Fibroblast of peridontal ligament (primary cell): ENCODE data around the gene LMF2.

ENCODE experiments used
- DNase-seq: peaks from one replicate; pipeline ENCODE4 v3.0.0-alpha.2; 2010; ENCODE audit errors: extremely low read depth

The LMF2 gene

DNA sequence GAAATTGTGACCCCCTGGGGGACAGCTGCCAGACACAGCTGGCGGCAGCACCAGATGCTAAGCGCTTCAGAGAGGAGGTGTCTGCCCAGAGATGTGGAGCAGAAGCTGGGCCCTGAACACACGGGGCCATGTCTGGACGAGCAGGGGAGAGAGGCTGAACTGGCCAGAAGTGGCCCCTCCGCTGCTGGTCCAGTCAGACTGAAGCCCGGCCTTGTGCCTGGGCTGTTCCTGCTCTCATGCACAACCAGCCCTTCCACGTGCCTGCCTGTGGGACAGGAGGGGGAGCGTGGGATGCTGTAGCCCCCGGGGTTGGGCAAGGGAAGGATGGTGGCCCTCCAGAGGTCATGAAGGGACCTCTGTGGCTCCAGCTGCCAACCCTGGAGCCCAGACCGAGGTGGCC is 24.4 kb downstream of the LMF2 start:
- DNase-seq, result no peak

DNA sequence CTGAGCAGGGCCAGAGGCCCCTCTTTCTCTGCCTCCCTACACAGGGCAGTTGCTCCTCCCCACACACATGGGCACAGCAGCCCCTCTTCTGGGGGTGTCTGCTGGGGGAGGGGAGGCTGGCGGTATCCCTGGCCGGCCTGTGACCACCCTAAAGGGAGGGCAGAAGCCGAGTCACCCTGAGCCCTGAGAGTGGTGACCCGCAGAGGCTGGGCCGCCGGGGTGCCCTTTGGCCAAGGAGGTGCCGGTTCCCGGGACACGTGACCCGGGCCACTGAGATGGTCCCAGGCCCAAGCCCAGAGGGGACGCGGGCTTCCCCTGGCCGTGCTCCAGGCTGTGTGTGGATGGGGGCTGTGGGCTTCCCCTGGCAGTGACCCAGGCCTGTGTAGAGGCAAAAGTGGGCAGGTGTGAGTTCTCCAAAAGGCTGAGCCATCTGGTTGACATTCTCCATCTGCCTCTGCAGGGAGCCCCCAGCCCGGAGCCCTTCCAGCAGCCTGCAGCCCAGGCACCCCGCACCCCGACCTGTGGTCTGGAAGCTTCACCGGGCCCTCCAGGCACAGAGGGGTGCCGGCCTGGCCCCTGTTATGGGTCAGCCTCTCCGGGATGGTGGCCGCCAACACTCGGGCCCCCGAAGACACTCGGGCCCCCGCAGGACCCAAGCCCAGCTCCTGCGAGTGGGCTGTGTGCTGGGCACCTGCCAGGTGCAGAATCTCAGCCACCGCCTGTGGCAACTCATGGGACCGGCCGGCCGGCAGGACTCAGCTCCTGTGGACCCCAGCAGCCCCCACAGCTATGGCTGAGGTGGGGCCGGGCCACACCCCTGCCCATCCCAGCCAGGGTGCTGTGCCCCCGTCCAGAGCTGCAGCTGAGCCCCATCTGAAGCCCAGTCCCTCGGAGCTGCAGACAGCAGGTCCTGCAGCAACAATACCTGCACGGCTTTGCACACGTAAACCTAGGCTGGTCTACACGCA is 25.1 kb downstream of the LMF2 start:
- DNase-seq, result no peak

DNA sequence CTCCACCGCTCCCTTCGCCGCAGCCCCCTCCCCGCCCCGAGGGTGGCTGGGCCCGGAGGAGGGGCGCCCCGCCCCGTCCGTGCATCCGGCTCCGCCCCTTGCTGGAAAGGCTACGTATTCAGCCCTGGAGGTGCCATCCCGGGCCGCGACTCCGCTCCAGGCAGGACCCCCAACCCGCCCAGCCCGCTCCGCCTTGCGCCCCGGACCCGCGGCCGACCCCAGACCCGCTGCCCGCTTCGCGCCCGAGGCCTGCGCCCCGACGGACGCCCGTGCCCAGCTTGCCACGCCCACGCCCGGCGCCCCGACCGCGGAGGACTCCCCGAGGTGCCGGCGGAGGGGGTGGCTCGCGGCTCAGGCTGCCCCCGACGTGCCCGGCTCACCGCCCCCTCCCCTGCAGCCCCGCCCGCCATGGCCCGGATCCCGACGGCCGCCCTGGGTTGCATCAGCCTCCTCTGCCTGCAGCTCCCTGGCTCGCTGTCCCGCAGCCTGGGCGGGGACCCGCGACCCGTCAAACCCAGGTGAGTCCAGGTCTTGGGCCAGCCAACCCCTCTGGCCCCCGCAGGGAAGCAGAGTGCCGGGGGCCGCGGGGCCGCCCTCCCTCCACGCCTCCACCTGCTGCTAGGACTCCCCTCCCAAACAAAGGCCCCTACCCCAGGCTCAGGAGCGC is 25.9 kb downstream of the LMF2 start, which contains the start of gene ADM2:
Gene ADM2 (plus strand): TSS at position 104 of the 667 bp plus-strand sequence. CDS start 305 bp downstream, at position 409.
- DNase-seq, result peak; percentile 11

DNA sequence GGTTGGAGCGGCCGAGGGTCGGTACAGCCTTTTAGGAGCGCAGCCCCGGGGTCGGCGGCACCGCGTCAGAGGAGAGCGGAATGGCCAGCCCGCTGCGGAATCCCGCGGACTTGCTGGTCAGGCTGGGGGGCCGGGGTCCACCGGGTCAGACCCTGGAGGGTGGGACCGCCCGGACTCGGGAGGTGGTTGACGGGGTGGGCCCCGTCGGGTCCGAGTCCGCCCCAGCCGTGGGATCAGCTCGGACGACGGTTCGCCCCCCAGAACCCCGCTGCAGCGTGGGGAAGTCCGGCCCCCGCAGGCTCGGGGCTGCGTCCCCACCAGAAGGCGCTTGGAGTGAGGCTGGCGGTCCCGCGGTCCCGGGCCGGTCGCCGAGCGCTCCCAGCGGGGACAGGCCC is 26.5 kb downstream of the LMF2 start:
- DNase-seq, result no peak

DNA sequence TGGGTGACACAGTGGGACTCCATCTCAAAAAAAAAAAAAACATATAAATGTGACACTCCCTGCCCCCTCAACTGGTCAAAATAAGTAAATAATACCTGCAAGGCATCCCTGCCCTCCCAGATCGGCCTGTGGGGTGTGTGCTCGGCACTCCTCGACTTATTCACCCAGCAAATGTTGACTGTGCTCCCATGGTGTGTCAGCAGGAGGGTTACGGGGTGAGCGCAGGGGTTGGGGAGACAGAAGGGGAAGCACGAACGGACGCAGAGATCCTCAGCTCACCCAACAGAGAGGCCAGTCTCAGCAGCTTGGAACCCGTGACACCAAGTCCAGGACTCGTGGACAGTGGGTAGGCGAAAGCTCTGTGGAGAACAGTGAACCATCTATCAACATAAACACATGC is 27.8 kb downstream of the LMF2 start:
- DNase-seq, result no peak

DNA sequence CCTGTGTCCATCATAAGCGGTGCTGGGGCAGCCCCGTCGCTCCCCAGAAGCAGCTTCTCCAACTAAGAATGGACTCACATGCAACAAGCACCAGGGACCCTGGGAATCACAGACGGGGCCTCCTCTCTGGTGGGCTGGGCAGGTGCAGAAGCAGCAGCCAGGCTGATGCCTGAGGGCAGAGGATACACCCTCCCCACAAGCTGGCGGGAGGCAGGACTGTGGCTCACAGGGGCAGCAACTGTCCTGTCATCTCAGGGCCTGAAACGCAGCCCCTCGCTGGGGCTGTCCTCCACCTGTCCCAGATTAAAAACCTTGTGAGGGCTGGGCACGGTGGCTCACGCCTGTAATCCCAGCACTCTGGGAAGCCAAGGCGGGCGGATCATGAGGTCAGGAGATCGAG is 29.6 kb downstream of the LMF2 start:
- no peak for DNase-seq

DNA sequence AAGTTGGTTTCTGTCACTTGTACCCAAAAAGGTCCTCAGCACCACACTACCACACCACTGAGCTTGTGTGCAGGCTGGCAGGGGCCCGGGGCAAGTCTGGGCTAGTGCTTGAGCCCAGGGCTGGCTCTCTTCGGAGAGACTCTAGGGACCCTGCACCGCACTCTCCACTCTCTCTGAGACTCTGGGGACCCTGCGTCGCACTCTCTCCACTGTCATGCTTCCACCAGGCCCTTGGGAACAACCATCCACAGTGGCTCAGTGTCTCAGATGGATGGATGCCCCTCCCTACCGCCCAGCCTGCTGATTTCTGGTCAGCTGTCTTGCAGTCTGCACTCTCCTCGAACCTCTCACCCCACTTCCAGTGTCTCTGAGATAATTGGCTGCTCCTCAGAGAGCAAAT is 30.6 kb downstream of the LMF2 start:
- DNase-seq, result no peak

DNA sequence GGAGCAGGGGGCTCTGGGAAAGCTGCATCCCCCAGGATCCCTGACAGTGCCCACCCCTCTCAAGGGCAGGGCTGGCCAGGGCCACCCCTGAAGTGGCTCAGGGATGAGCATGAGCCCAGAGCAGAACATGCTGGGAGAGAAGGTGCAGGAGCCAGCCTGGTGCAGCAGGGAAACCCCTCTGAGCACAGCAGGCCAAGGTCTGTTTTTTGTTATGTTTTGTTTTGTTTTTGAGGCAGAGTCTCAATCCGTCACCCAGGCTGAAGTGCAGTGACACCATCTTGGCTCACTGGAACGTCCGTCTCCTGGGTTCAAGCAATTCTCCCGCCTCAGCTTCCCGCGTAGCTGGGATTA is 31.9 kb downstream of the LMF2 start:
- DNase-seq, result no peak

DNA sequence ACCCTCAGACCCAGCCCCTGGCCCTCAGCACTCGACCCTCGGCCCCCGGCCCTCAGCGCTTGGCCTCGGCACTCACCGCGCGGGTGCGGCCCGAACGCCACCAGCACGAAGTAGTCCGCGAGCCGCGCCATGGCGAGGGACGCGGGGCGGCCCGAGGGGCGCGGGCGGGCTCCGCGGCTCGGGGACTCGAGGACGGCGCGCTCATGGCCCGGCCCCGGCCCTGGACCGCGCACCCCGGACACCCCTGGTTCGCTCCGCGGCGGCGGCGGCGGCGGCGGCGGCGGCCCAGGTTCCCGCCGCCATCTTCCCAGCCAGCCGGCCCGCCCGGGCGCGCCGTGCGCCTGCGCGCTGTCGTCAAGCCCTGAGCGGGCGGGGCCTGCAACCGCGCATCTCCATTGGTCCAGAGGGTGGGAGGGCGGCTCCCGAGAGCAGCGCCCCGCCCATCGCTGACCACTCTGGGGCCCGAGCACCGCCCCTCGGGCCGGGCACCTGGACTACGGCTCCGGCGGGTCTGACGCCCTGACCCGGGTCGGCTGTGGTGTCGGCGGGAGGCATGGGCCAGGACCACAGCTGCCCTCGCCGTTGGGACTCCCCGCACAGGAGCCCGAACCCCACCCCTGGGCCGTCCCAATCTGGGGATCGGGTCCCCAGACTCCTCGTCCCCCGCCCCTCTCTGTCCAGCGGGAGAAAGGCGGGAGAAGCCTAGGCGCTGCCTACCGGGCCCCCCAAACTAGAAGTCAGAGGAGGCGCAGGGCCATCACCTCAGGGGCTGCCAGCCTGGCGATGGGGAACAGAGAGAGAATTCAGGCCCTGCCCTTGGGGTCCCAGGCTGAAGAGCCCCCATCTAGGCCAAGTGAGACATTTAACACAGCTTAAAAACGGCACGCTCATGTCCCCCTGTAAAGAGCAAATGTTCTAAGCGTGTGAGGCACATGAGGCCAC is 32.5 kb downstream of the LMF2 start, which contains the start of gene SBF1:
Gene SBF1 (minus strand): TSS at position 326 of the 942 bp plus-strand sequence. CDS start 195 bp downstream, at position 131.
- peak; percentile 79 for DNase-seq

DNA sequence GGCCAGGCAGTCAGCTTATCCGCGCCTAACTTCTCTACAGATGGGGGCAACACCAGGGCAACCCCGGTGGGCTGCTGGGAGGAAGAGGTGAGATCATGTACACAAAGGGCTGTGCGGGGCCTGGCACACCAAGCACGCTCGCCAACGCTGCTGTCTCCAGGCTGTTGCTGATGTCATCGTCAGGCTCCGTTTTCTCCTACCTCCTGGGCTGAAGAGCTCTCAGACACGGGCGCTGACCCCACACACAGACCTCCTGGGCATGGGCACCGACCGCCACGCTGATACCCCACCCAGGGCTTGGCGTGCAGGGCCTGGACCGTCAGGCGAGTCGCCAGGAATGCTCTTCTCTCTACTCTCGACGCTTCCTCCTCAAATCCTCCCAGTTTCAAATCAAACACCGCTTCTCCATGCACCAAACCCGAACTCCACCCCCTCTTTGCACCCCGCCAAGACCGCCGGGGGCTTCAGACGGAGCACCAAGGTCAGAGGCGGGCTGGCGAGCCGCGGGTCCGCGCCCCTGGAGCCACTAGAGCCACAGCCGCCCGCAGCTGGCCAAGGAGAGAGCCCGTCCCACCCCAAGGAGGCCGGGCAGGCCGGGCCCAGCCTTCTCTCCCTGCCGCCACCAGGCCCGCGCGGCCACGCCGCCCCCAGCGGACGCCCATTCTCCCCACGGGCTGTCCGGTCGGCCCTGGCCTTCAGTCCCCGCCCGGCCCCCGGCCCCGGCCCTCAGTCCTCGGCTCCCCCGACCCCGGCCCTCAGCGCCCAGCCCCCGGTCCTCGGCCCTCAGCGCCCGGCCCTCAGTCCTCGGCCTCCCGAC is 33.4 kb downstream of the LMF2 start:
- DNase-seq, result peak; percentile 50

DNA sequence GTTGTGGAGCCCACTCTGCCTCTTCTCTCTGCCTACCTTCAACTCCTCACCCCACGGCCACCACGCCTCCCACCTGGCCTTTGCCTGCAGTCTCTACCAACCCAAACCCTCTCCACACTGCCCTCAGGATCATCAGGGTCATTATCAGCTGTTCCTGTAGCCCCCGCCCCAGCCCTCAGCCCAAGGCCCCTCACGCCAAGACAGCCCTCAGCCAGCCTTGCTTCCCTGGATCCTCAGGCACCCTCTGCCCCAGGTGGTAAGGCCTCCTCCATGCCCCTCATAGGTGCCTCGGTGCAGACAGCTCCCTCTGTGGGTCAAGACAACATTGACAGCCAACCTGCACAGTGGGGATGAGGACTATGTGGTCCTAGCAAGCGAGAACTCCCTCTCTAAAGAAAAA is 34.4 kb downstream of the LMF2 start:
- DNase-seq, result no peak

DNA sequence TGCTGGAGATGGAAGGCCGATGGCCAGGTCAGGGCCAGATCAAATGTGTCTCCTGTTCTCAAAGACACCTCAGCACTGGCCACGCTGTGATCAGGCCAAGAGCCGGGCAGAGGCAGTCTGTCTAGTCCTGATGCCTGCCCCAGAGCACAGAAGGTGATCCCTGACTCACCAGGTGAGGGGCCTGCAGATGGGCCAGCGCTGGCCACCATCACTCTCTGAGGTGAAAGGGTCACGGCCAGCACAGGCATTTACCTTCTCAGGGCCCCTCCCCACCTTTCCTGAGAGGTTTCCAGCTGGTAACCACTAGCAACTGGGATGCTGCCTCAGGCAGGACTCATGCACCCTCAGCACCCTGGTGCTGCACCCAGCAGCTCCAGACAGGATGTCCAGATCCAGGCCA is 35.5 kb downstream of the LMF2 start:
- no peak for DNase-seq

DNA sequence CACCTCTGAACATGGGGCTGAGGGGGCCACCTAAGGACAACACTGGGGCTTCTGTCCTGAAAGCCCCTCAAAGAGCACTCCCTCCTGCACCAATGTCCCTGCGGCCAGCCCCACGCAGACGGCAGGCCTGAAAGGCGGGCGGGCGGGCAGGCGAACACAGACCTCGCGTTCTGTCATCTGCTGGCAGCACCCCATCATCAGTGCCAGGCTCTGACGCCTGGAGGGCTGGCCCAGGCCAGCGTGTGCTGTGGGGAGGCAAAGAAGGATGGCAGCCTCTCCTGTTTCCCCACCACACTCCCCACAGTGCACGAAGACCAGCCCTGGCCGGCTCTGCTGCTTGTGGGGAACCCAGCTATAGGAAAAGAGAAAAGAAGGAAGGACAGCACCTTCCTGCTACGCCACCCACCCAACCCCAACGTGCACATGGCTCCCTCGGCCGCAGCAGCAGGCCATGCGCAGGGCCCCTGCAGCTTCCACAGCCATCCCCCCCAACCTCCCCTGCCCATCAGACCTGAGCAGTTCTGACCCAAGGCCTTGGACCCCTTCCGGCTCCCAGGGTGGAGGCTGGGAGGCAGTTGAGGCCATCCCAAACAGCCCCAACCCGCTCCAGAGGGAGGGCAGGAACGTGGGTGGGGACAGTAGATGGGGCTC is 36.2 kb downstream of the LMF2 start:
- DNase-seq, result no peak

DNA sequence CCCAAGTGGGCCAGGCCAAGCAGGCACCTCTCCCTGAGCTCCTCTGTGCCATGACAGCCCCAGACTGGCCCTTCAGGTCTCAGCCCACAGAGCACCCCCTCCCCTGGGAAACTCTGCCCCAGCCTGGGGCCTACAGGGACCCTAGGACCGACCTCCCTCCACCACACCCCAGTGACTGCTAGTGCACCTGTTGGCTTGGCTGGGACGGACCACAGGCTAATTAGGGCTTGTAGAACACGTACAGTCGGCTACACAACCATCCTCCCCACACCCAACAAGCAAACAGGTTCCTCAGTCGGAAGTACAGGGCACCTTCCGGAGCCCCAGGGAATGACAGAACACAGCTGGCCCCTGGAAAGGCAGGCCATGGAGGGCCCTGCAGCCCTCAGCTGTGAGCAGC is 37.0 kb downstream of the LMF2 start:
- no peak for DNase-seq

DNA sequence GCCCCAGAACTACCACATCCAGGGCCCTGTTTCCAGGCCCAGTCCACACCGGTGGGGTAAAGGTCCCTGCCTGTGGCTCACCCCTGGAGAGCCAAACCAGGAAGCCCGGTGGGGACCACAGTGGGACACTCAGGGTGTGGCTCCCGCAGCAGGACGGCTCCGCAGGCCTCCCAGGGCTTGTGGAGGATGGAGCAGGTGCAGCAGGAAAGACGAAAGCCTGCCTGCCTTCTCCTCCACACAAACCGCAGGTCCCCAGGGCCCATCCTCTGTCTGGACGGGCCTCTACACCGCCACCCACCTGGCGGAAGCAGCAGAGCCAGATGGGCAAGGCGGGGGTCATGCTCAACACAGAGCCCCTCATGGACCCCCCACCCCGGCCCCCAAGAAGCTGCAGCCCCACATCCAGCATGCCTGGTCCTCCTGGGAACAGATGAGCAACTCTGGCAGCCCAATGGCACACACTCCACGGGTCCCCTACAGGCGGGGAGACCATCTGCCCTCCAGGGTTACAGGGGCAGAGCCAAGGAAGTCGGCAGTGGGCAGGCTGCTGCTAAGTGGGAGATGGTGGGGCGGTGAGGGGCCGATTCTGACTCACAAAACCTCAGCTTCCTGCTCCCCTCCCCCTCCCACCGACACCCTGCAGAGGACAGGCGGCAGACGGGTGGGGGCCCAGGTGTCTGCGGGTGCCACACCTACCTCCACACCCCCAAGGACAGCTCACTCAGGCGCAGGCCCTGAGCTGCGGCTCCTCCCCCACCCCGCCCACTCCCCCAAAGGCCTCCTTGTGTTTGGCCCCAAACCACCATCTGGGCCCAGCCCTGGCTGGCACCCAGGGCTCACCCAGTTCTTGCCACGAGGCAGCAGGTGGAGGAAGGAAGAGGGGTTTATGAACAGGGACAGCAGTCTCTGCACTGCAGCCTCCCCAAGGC is 37.9 kb downstream of the LMF2 start:
- no peak for DNase-seq

DNA sequence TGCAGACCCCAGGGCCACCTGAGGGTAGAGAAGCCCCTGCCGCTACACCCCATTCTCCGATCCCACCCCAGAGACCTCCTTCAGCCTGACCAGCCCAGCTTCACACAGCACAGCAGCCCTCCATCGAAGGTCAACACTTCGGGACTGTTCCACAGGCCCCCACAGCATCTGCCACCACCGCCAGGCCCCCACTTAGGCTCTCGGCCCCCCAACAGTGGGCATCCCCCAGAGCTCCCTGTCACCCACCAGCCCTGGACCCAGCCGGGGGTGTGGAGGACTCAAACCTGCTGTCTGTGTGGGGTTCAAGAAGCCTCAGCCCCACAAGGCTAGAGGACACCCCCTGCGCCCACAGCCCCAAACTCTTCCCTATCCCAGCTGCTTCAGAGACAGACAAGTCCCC is 38.9 kb downstream of the LMF2 start:
- DNase-seq, result no peak

DNA sequence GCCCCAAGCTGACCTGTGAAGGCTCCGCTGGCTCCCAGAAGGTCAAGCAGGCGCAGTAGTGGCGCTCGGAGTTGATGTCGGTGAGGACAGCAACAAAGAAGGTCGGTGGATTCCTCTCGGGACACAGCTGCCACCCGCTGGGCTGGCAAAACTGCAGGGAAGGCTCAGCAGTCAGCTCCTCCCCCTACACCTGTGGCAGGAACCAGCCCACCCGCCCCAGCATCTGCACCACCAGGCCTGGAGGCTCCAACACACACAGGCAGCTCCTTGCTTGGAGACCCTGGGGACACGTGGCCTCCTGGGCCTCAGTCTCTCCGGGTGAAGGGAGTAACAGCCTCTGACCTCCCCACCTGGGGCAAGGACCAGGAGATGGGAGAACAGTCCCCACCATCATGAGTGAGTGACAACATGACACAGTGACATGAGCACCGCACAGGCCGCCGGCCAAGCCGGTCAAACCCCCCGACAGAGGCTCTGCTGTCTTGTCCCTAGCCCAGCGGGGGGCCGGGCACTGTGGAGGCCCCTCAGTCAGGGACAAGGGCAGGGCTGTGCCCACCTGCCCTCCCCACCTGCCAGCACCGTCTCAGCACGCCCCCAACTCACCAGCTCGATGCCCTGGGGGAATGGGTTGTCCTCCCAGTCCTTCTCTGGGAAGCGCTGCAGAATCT is 39.6 kb downstream of the LMF2 start:
- no peak for DNase-seq

DNA sequence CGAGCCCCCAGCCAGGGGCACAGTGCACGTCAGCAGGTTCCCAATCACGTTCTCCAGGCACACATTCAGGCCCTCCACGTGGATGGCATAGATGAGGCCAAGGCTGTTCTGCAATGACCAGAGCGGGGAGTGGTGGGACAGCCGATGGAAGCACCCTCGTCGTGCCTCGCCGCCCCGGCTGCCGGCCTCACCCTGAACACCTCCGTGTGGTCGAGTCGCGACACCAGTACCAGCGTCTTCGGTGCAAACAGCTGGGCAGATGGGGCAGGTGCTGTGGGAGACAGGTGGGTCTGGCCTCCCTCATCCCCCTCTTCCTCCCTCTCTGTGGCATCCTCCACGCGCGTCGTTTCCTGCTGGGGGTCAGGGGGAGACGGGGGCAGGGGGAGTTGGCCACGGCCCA is 40.2 kb downstream of the LMF2 start:
- DNase-seq, result no peak
